ENCODE data around the gene KRTAP17-1. TPM values are rescaled to one million over a fixed set of nuclear protein-coding genes. Genes with fewer than 3 reads are reported as not detected.

Gene KRTAP17-1
- total RNA-seq, 1 experiment from 2014 or later = not detected

GRCh38 chr17:41363881-41364280 is 48.4 kb upstream of the KRTAP17-1 start:
- Mint-ChIP-seq H3K27me3 (ENCODE audit: low read depth) (peaks cover 7% of the 10 kb centered on the region), H3K4me3 (no peak overlapping the region), H3K27ac (no peak overlapping the region; a peak in 1 of 7 replicates), H3K4me1 (no peaks in the 10 kb centered on the region), H3K36me3 (ENCODE audit: insufficient read depth in 1 of 3, low read depth in 3 of 3) (no peaks in the 10 kb centered on the region), H3K9me3 (peaks cover 3 to 7% of the 10 kb centered on the region in 2 experiments; a peak in 3 of 5 replicates)
- no peak overlapping the region for H2AK5ac ChIP-seq (ENCODE audit: insufficient read length, low read length)
- WGBS (ENCODE audit: extremely low coverage, insufficient read length, low lambda C conversion rate) = no CpG with 5 or more reads among the region's 2 CpGs
- no peaks in the 10 kb centered on the region for H3K4me1 ChIP-seq (ENCODE audit: insufficient read depth, low read length)
- H2BK120ac ChIP-seq (ENCODE audit: low read depth, low read length, poor library complexity, severe bottlenecking) = no peak overlapping the region
- no peak overlapping the region for H4K91ac ChIP-seq (ENCODE audit: insufficient read length, low read depth, low read length)
- H2BK12ac ChIP-seq (ENCODE audit: insufficient read length, low read depth, low read length) = no peak overlapping the region
- H3K4me2 ChIP-seq (ENCODE audit: insufficient read depth, insufficient read length, low read length) = no peak overlapping the region
- H3T11ph ChIP-seq (ENCODE audit: low read length) = no peak overlapping the region
- no peak overlapping the region for H3K56ac ChIP-seq (ENCODE audit: insufficient read length, low read depth, low read length)
- no peak overlapping the region for H2BK5ac ChIP-seq (ENCODE audit: insufficient read length, low read length)
- no peak overlapping the region for H2BK15ac ChIP-seq (ENCODE audit: low read depth, low read length)
- H4K8ac ChIP-seq (replicated peaks; ENCODE audit: insufficient read length, low read depth, low read length) = no peak overlapping the region
- no peak overlapping the region for H3K18ac ChIP-seq (ENCODE audit: insufficient read length, low read depth, low read length)
- H2AFZ ChIP-seq (ENCODE audit: low read length) = no peak overlapping the region
- H3K79me1 ChIP-seq (ENCODE audit: insufficient read depth, low read depth, low read length, poor library complexity, severe bottlenecking) = no peaks in the 10 kb centered on the region
- H3K9ac ChIP-seq (ENCODE audit: extremely low read depth, insufficient read length, low read length) = no peak overlapping the region
- no peaks in the 10 kb centered on the region for H4K20me1 ChIP-seq (ENCODE audit: control insufficient read depth, insufficient read depth, insufficient read length)
- H3K4ac ChIP-seq (ENCODE audit: low read depth, low read length) = no peak overlapping the region
- no peak overlapping the region for H2BK20ac ChIP-seq (ENCODE audit: low read depth, low read length, poor library complexity, severe bottlenecking)
- no peak overlapping the region for H3K27ac ChIP-seq (ENCODE audit: insufficient read length, low read depth, low read length)
- no peak for TF ChIP-seq CTCF (conservative IDR thresholded peaks at IDR 0.05)
- no peak overlapping the region for H3K23ac ChIP-seq (ENCODE audit: insufficient read length, low read depth, low read length)
- H3K9me3 ChIP-seq (ENCODE audit: control insufficient read depth, low read depth, low read length) = no peaks in the 10 kb centered on the region
- DNase-seq = no peak
- H3K14ac ChIP-seq (ENCODE audit: insufficient read depth, low read length) = no peak overlapping the region
- H4K5ac ChIP-seq (ENCODE audit: insufficient read length, low read depth, low read length) = no peak overlapping the region
- H3K27me3 ChIP-seq (ENCODE audit: insufficient read depth, low read length) = no peaks in the 10 kb centered on the region
- no peaks in the 10 kb centered on the region for H3K23me2 ChIP-seq (ENCODE audit: insufficient read length, low read depth, low read length, poor library complexity, severe bottlenecking)
- no peaks in the 10 kb centered on the region for H3K79me2 ChIP-seq (ENCODE audit: insufficient read depth, low read length)

Data from H9 (cell line).